Peyer's patch (tissue), 4 donors: ENCODE measurements around the gene ARMC12.

ENCODE experiments used
- POLR2A ChIP-seq, 2 donors: fragments of 450-650 bp; IDR thresholded peaks; one replicate each; pipeline ENCODE4 v1.5.1; 2017; ENCODE audit warnings: antibody characterized with exemption in 2 of 2, mild to moderate bottlenecking in 2 of 2, moderate library complexity in 2 of 2
- TF ChIP-seq, protein P1 (sequence below), 6 experiments: fragments of 450-650 bp in 4 of 6; fragments of 200-600 bp in 2 of 6; sonication (generic) in 1 of 6; IDR thresholded peaks; one replicate each; pipeline ENCODE4 v1.5.1; 2017 to 2019; ENCODE audit warnings: antibody characterized with exemption in 6 of 6, mild to moderate bottlenecking in 3 of 6, moderate library complexity in 1 of 6

DNA sequence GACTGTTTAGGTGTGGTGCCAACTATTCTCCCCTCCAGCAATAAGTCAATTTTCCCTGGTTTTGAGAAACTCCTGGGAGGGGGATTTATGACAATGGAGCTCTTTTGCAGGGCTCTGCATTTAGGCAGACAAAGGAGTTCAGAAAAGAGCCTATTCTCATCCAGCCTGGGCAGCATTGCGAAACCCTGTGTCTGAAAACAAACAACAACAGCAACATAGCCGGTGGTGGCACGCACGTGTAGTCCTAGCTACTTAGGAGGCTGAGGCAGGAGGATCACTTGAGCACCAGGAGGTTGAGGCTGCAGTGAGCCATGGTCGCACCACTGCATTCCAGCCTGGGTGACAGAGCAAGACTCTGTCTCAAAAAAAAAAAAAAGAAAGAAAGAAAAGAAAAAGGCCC, 53.9 kb downstream of the ARMC12 start:
- TF ChIP-seq, protein P1, sequence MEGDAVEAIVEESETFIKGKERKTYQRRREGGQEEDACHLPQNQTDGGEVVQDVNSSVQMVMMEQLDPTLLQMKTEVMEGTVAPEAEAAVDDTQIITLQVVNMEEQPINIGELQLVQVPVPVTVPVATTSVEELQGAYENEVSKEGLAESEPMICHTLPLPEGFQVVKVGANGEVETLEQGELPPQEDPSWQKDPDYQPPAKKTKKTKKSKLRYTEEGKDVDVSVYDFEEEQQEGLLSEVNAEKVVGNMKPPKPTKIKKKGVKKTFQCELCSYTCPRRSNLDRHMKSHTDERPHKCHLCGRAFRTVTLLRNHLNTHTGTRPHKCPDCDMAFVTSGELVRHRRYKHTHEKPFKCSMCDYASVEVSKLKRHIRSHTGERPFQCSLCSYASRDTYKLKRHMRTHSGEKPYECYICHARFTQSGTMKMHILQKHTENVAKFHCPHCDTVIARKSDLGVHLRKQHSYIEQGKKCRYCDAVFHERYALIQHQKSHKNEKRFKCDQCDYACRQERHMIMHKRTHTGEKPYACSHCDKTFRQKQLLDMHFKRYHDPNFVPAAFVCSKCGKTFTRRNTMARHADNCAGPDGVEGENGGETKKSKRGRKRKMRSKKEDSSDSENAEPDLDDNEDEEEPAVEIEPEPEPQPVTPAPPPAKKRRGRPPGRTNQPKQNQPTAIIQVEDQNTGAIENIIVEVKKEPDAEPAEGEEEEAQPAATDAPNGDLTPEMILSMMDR (IDR thresholded peaks at IDR 0.05), result no peak
- no peak for TF ChIP-seq POLR2A (IDR thresholded peaks at IDR 0.05)
